Lower leg skin (tissue), 3 donors: Measurements from ENCODE around the gene ASAP3.

Experiments used
- POLR2A ChIP-seq, 2 donors: fragments of 450-650 bp; IDR thresholded peaks; one replicate each; pipeline ENCODE4 v1.6.1; 2016 to 2017; ENCODE audit warnings: antibody characterized with exemption in 2 of 2, mild to moderate bottlenecking in 1 of 2, moderate library complexity in 1 of 2
- TF ChIP-seq, protein P1 (sequence below), 3 donors: fragments of 450-650 bp; IDR thresholded peaks; one replicate each; pipeline ENCODE4 v1.5.1; 2016; ENCODE audit warnings: antibody characterized with exemption in 3 of 3, mild to moderate bottlenecking in 3 of 3, moderate library complexity in 2 of 3

DNA sequence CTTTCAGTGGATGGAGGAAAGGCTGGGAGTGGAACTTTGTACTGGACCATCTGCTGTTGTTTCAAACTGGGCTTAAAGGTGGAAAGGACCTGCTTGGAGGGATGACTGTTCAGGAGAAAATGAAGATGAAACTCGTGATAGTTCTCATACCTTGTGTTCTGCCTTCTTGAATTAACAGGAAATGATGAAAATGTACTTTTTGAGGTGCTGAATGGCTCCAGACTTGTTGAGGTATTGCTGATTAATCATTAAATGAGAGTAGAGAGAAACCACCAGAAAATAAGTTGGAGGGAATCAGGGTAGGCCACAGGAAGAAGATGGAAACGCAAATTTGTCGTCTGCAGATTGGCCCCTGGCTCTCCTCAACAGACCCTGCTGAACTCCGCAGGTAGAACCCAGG is 88.1 kb downstream of the ASAP3 start:
- TF ChIP-seq, protein P1, sequence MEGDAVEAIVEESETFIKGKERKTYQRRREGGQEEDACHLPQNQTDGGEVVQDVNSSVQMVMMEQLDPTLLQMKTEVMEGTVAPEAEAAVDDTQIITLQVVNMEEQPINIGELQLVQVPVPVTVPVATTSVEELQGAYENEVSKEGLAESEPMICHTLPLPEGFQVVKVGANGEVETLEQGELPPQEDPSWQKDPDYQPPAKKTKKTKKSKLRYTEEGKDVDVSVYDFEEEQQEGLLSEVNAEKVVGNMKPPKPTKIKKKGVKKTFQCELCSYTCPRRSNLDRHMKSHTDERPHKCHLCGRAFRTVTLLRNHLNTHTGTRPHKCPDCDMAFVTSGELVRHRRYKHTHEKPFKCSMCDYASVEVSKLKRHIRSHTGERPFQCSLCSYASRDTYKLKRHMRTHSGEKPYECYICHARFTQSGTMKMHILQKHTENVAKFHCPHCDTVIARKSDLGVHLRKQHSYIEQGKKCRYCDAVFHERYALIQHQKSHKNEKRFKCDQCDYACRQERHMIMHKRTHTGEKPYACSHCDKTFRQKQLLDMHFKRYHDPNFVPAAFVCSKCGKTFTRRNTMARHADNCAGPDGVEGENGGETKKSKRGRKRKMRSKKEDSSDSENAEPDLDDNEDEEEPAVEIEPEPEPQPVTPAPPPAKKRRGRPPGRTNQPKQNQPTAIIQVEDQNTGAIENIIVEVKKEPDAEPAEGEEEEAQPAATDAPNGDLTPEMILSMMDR (IDR thresholded peaks at IDR 0.05): no peak
- TF ChIP-seq POLR2A (IDR thresholded peaks at IDR 0.05): no peak
